GM18870 (cell line): Measurements from ENCODE around the gene OR10D3.
A peak's percentile ranks its signal among the peaks of the same experiment; 100 is the strongest.
"Not testable (repeated sequence)": the region's sequence is repeated elsewhere in the genome, so short reads cannot be mapped to it uniquely, and the experiment has no call there.

ENCODE experiments used
- ATAC-seq: cut with Tn5 transposase; IDR thresholded peaks from one replicate; pipeline ENCODE4 v1.9.1; 2021; ENCODE audit warnings: moderate library complexity; ENCODE audit not compliant: unreplicated experiment

Gene OR10D3

GRCh38 chr11:124194293-124195188 is 11.4 kb downstream of the OR10D3 start:
- ATAC-seq, result no peak

- ATAC-seq, result peak; percentile 73
Observed at GRCh38 chr11:124195189-124195734, 12.1 kb downstream of the OR10D3 start.

GRCh38 chr11:124197999-124198398 is 14.9 kb downstream of the OR10D3 start:
- ATAC-seq, result no peak

GRCh38 chr11:124198897-124199296 is 15.8 kb downstream of the OR10D3 start:
- ATAC-seq, result no peak

GRCh38 chr11:124199702-124200101 is 16.6 kb downstream of the OR10D3 start:
- no peak for ATAC-seq

GRCh38 chr11:124200671-124201070 is 17.5 kb downstream of the OR10D3 start:
- no peak for ATAC-seq

GRCh38 chr11:124202951-124203350 is 19.8 kb downstream of the OR10D3 start:
- no peak for ATAC-seq

- ATAC-seq, result no peak
Observed at GRCh38 chr11:124204008-124204407, 20.9 kb downstream of the OR10D3 start.

- no peak for ATAC-seq
Observed at GRCh38 chr11:124207102-124207792, 24.1 kb downstream of the OR10D3 start.

- ATAC-seq, result no peak
Observed at GRCh38 chr11:124209824-124210357, 26.7 kb downstream of the OR10D3 start.

GRCh38 chr11:124210421-124210820 is 27.3 kb downstream of the OR10D3 start:
- no peak for ATAC-seq

- no peak for ATAC-seq
Observed at GRCh38 chr11:124211321-124211720, 28.2 kb downstream of the OR10D3 start.

GRCh38 chr11:124214027-124214426 is 30.9 kb downstream of the OR10D3 start:
- no peak for ATAC-seq

GRCh38 chr11:124219126-124219525 is 36.0 kb downstream of the OR10D3 start:
- ATAC-seq, result no peak

GRCh38 chr11:124222407-124222806 is 39.3 kb downstream of the OR10D3 start:
- ATAC-seq, result no peak

- ATAC-seq, result not testable (repeated sequence)
Observed at GRCh38 chr11:124224618-124225423, 41.7 kb downstream of the OR10D3 start.

GRCh38 chr11:124225471-124225870 is 42.3 kb downstream of the OR10D3 start:
- no peak for ATAC-seq

GRCh38 chr11:124233376-124233775 is 50.2 kb downstream of the OR10D3 start:
- ATAC-seq, result no peak
